ENCODE measurements around the gene PPFIA2. TPM values are rescaled to one million over a fixed set of nuclear protein-coding genes. Genes with fewer than 3 reads are reported as not detected.

PPFIA2 gene
- total RNA-seq, 1 experiment from 2014 or later = not detected

DNA sequence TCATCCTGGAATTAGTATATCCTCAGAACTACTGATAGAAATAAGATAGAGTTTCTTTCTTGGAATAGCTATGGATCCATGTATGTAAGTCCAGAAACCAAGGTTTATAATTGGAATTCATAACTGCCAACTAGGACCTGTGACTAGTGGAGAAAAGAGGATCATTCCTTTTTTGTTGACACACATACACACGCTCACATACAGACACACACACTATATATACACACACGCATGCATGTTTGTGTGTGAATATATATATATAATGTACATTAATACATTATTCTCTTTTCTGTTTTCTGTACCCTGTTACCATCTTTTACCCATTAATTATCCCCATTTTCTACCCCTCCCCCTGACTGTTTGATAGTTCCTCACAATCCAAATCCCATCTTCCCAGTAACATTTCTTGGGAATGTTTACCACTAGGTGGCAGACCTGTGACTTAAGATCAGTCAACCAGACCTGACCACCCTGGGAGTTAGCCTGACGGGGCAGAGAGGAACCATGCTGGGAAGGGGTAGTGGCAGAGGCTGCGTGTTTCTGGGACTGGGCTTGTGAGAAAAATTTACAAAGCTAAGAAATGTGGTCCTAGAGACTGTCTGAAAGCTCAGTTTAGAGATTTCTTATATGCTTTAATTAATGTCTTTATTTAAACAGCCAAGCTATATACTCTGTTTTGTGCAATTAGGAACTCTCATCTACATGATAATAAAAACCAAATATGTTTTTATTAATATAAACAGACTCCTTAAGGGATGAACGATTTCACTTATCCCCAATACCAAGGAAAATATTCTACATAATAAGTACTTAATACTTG lies 308.0 kb downstream of the PPFIA2 start:
- BruUV-seq (replicated peaks) = no TSS peak
- DNase-seq (ENCODE audit: low read depth, low spot score) = peak; percentile 12
- TF ChIP-seq SIN3A (IDR thresholded peaks at IDR 0.05; ENCODE audit: borderline replicate concordance, insufficient read depth, low read depth, low read length) = no peak
- TF ChIP-seq, protein P1, sequence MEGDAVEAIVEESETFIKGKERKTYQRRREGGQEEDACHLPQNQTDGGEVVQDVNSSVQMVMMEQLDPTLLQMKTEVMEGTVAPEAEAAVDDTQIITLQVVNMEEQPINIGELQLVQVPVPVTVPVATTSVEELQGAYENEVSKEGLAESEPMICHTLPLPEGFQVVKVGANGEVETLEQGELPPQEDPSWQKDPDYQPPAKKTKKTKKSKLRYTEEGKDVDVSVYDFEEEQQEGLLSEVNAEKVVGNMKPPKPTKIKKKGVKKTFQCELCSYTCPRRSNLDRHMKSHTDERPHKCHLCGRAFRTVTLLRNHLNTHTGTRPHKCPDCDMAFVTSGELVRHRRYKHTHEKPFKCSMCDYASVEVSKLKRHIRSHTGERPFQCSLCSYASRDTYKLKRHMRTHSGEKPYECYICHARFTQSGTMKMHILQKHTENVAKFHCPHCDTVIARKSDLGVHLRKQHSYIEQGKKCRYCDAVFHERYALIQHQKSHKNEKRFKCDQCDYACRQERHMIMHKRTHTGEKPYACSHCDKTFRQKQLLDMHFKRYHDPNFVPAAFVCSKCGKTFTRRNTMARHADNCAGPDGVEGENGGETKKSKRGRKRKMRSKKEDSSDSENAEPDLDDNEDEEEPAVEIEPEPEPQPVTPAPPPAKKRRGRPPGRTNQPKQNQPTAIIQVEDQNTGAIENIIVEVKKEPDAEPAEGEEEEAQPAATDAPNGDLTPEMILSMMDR (IDR thresholded peaks at IDR 0.05) = peak; percentile 73
- Histone ChIP-seq H3K4me3 (ENCODE audit: low read depth in 2 of 2, low read length in 2 of 2) (no peak overlapping the region), H3K36me3 (ENCODE audit: control insufficient read depth, insufficient read depth, low read length) (no peaks in the 10 kb centered on the region), H3K9me3 (ENCODE audit: control insufficient read depth, insufficient read depth, low read depth, low read length) (no peaks in the 10 kb centered on the region), H3K27me3 (ENCODE audit: control insufficient read depth, insufficient read depth, low read length) (no peaks in the 10 kb centered on the region), H3K4me1 (ENCODE audit: control insufficient read depth, insufficient read depth, low read length) (no peaks in the 10 kb centered on the region), H3K27ac (ENCODE audit: low read length) (no peak overlapping the region)
- intact Hi-C loops (cut with micrococcal nuclease; ENCODE audit: unreplicated experiment) (loop anchor here (1.0 kb wide), 1 partner anchor 176 kb away; no protein-coding TSS in a partner anchor), in situ Hi-C loops (cut with HindIII; ENCODE audit: low pct_unique_long_range_greater_than_20kb, low sequenced_read_pairs) (no loop called here)
- ATAC-seq = peak; percentile 88
- POLR2A ChIA-PET = no interaction called here
- CTCF ChIA-PET = interaction anchor here (0.6 to 0.9 kb wide), 2 partner anchors 176 to 1575 kb away, joined by 3 read pairs; no protein-coding TSS in a partner anchor

DNA sequence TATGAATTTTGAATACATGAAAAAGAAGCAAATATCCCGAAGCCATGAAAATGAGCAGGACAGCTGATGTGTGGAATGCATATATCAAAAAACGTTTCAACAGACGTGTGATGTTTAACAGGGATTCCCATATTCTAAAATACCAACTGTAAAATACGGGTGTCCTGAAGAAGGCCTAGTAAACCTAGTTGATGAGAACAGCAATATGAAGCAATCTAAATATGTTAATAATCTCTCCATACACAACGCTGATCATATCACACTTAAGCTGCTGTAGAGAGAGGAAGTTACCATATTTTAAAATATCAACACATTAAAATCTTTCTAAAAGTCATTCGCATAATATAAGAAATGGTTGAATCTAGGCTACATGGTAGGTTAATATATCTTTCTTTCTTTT lies 317.5 kb downstream of the PPFIA2 start:
- BruUV-seq (replicated peaks) = no TSS peak
- TF ChIP-seq, protein P2, sequence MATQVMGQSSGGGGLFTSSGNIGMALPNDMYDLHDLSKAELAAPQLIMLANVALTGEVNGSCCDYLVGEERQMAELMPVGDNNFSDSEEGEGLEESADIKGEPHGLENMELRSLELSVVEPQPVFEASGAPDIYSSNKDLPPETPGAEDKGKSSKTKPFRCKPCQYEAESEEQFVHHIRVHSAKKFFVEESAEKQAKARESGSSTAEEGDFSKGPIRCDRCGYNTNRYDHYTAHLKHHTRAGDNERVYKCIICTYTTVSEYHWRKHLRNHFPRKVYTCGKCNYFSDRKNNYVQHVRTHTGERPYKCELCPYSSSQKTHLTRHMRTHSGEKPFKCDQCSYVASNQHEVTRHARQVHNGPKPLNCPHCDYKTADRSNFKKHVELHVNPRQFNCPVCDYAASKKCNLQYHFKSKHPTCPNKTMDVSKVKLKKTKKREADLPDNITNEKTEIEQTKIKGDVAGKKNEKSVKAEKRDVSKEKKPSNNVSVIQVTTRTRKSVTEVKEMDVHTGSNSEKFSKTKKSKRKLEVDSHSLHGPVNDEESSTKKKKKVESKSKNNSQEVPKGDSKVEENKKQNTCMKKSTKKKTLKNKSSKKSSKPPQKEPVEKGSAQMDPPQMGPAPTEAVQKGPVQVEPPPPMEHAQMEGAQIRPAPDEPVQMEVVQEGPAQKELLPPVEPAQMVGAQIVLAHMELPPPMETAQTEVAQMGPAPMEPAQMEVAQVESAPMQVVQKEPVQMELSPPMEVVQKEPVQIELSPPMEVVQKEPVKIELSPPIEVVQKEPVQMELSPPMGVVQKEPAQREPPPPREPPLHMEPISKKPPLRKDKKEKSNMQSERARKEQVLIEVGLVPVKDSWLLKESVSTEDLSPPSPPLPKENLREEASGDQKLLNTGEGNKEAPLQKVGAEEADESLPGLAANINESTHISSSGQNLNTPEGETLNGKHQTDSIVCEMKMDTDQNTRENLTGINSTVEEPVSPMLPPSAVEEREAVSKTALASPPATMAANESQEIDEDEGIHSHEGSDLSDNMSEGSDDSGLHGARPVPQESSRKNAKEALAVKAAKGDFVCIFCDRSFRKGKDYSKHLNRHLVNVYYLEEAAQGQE (IDR thresholded peaks at IDR 0.05; ENCODE audit: insufficient read depth in 1 of 2, low read depth in 2 of 2, low read length in 1 of 2) = no peak
- TF ChIP-seq SIN3A (IDR thresholded peaks at IDR 0.05; ENCODE audit: borderline replicate concordance, insufficient read depth, low read depth, low read length) = no peak
- TF ChIP-seq TCF7L2 (IDR thresholded peaks at IDR 0.05; ENCODE audit: low read depth, low read length) = no peak
- no peak for TF ChIP-seq POLR2AphosphoS5 (IDR thresholded peaks at IDR 0.05; ENCODE audit: low read depth, low read length)
- TF ChIP-seq, protein P1 (IDR thresholded peaks at IDR 0.05) = no peak
- DNase-seq (ENCODE audit: low read depth, low spot score) (no peak), ATAC-seq (no peak)
- Histone ChIP-seq H3K4me3 (ENCODE audit: low read depth in 2 of 2, low read length in 2 of 2) (no peak overlapping the region), H3K9me3 (ENCODE audit: control insufficient read depth, insufficient read depth, low read depth, low read length) (no peaks in the 10 kb centered on the region), H3K27ac (ENCODE audit: low read length) (no peak overlapping the region), H3K4me1 (ENCODE audit: control insufficient read depth, insufficient read depth, low read length) (no peaks in the 10 kb centered on the region), H3K27me3 (ENCODE audit: control insufficient read depth, insufficient read depth, low read length) (no peaks in the 10 kb centered on the region), H3K36me3 (ENCODE audit: control insufficient read depth, insufficient read depth, low read length) (no peaks in the 10 kb centered on the region; the same call in 1 of the 2 replicates)
- CTCF ChIA-PET = no interaction called here
- in situ Hi-C loops (cut with HindIII; ENCODE audit: low pct_unique_long_range_greater_than_20kb, low sequenced_read_pairs) (no loop called here), intact Hi-C loops (cut with micrococcal nuclease; ENCODE audit: unreplicated experiment) (no loop called here)
- POLR2A ChIA-PET = no interaction called here

All from Panc1 (cell line).